NCI-H146 treated with DMSO at 0.1 percent for 48 hours (cell line): ENCODE measurements around the gene MCM3.

Experiments used
- DNase-seq: peaks from one replicate; lab custom pipeline; 2025; ENCODE audit not compliant: unreplicated experiment; lab: John Stamatoyannopoulos, UW

The MCM3 gene

GRCh38 chr6:52254731-52255378 lies 29.7 kb downstream of the MCM3 start:
- DNase-seq: no peak

- DNase-seq: no peak
Measured at GRCh38 chr6:52253494-52253893, 31.0 kb downstream of the MCM3 start.

GRCh38 chr6:52251113-52251512 lies 33.4 kb downstream of the MCM3 start:
- DNase-seq: no peak

GRCh38 chr6:52249078-52249477 lies 35.5 kb downstream of the MCM3 start:
- no peak for DNase-seq

- no peak for DNase-seq
Measured at GRCh38 chr6:52245425-52245824, 39.1 kb downstream of the MCM3 start.

GRCh38 chr6:52244400-52244799 lies 40.1 kb downstream of the MCM3 start, which contains the start of gene IL17F:
Gene IL17F (minus strand): TSS chr6:52244500. CDS start chr6:52244429, 71 bp downstream.
- no peak for DNase-seq

- DNase-seq: no peak
Measured at GRCh38 chr6:52243282-52243893, 41.2 kb downstream of the MCM3 start.

- no peak for DNase-seq
Measured at GRCh38 chr6:52241819-52242218, 42.7 kb downstream of the MCM3 start.

GRCh38 chr6:52233975-52234823 lies 50.3 kb downstream of the MCM3 start:
- peak; percentile 27 for DNase-seq

GRCh38 chr6:52233005-52233404 lies 51.5 kb downstream of the MCM3 start:
- DNase-seq: no peak

GRCh38 chr6:52231406-52232127 lies 53.0 kb downstream of the MCM3 start:
- DNase-seq: no peak

GRCh38 chr6:52230685-52231084 lies 53.9 kb downstream of the MCM3 start:
- DNase-seq: no peak

- no peak for DNase-seq
Measured at GRCh38 chr6:52227495-52227894, 57.0 kb downstream of the MCM3 start.

GRCh38 chr6:52221302-52221701 lies 63.2 kb downstream of the MCM3 start:
- DNase-seq: no peak

GRCh38 chr6:52217761-52218160 lies 66.8 kb downstream of the MCM3 start:
- no peak for DNase-seq

GRCh38 chr6:52216932-52217575 lies 67.5 kb downstream of the MCM3 start:
- DNase-seq: no peak

- DNase-seq: no peak
Measured at GRCh38 chr6:52215787-52216186, 68.8 kb downstream of the MCM3 start.
